WTC11 (cell line): Measurements from ENCODE around the gene COX7B2. TPM values are rescaled to one million over a fixed set of nuclear protein-coding genes. Genes with fewer than 3 reads are reported as not detected.

Source experiments
- ATAC-seq: fragments of 200-7000 bp; cut with Tn5 transposase; 2 replicates; pipeline ENCODE4 v1.10.0; 2021; ENCODE audit warnings: mild to moderate bottlenecking, moderate library complexity
- CTCF ChIA-PET: fragments of 300-600 bp; sonication (Branson Sonifier 250); formaldehyde crosslinking; loops from one replicate; lab custom pipeline; 2021; ENCODE audit warnings: antibody characterized with exemption; lab: Charles Lee
- POLR2A ChIA-PET: fragments of 350-600 bp; sonication (Branson Sonifier 250); formaldehyde crosslinking; loops from one replicate; lab custom pipeline; 2021; ENCODE audit warnings: antibody characterized with exemption; lab: Charles Lee
- DNase-seq: peaks from one replicate; pipeline ENCODE4 v3.0.0; 2021; ENCODE audit warnings: low spot score
- H3K27ac Mint-ChIP-seq: 2 replicates; pipeline ENCODE4 v1.8.0; 2021; ENCODE audit warnings: mixed read lengths
- H3K27me3 Mint-ChIP-seq: 2 replicates; pipeline ENCODE4 v1.8.0; 2021; ENCODE audit warnings: low read depth, mild to moderate bottlenecking, moderate library complexity, mixed read lengths
- H3K36me3 Mint-ChIP-seq: 2 replicates; pipeline ENCODE4 v1.8.0; 2021; ENCODE audit warnings: mixed read lengths
- H3K4me1 Mint-ChIP-seq: 2 replicates; pipeline ENCODE4 v1.8.0; 2022; ENCODE audit warnings: mixed read lengths
- H3K4me3 Mint-ChIP-seq: 2 replicates; pipeline ENCODE4 v1.8.0; 2021; ENCODE audit warnings: mild to moderate bottlenecking, moderate library complexity, mixed read lengths
- H3K9me3 Mint-ChIP-seq: 2 replicates; pipeline ENCODE4 v1.8.0; 2021; ENCODE audit warnings: mixed read lengths
- ATF2 ChIP-seq: sonication (generic); formaldehyde crosslinking; IDR thresholded peaks from 2 replicates; pipeline ENCODE4 v1.8.1; 2022; ENCODE audit warnings: low read depth, missing genetic modification reagents, borderline replicate concordance
- ATF3 ChIP-seq: sonication (generic); formaldehyde crosslinking; conservative IDR thresholded peaks from 2 replicates; pipeline ENCODE4 v1.8.1; 2022; ENCODE audit warnings: mild to moderate bottlenecking, missing genetic modification reagents
- CREB1 ChIP-seq: sonication (generic); formaldehyde crosslinking; IDR thresholded peaks from 2 replicates; pipeline ENCODE4 v1.8.0; 2023; ENCODE audit warnings: mild to moderate bottlenecking, missing genetic modification reagents
- FOXJ3 ChIP-seq: sonication (generic); formaldehyde crosslinking; IDR thresholded peaks from 2 replicates; pipeline ENCODE4 v1.9.0; 2021; ENCODE audit warnings: missing genetic modification reagents, mild to moderate bottlenecking, borderline replicate concordance
- GRHL2 ChIP-seq: fragments of 250-450 bp; sonication (Bioruptor Pico); IDR thresholded peaks from 2 replicates; pipeline ENCODE4 v1.8.0; 2022; ENCODE audit warnings: mild to moderate bottlenecking, moderate library complexity; ENCODE audit not compliant: insufficient replicate concordance, severe bottlenecking
- HMGXB4 ChIP-seq: sonication (generic); formaldehyde crosslinking; IDR thresholded peaks from 2 replicates; pipeline ENCODE4 v1.8.1; 2023; ENCODE audit warnings: mild to moderate bottlenecking, moderate library complexity, missing genetic modification reagents
- MLX ChIP-seq: sonication (generic); formaldehyde crosslinking; IDR thresholded peaks from 2 replicates; pipeline ENCODE4 v1.8.1; 2023; ENCODE audit warnings: mild to moderate bottlenecking, missing genetic modification reagents, moderate library complexity
- NR1H2 ChIP-seq: sonication (generic); formaldehyde crosslinking; IDR thresholded peaks from 2 replicates; pipeline ENCODE4 v1.9.0; 2021; ENCODE audit warnings: mild to moderate bottlenecking, moderate library complexity, missing genetic modification reagents
- PRDM15 ChIP-seq: sonication (generic); formaldehyde crosslinking; IDR thresholded peaks from 2 replicates; pipeline ENCODE4 v1.8.0; 2022; ENCODE audit warnings: missing genetic modification reagents
- SMAD3 ChIP-seq: sonication (generic); formaldehyde crosslinking; IDR thresholded peaks from 2 replicates; pipeline ENCODE4 v1.8.0; 2022; ENCODE audit warnings: missing genetic modification reagents, mild to moderate bottlenecking, borderline replicate concordance
- SP1 ChIP-seq: sonication (generic); formaldehyde crosslinking; conservative IDR thresholded peaks from 2 replicates; pipeline ENCODE4 v1.8.1; 2022; ENCODE audit warnings: missing genetic modification reagents
- TCF7 ChIP-seq: sonication (generic); formaldehyde crosslinking; IDR thresholded peaks from 2 replicates; pipeline ENCODE4 v1.8.0; 2022; ENCODE audit warnings: mild to moderate bottlenecking, low read depth, missing genetic modification reagents, moderate library complexity
- ZBTB21 ChIP-seq: sonication (generic); formaldehyde crosslinking; IDR thresholded peaks from 2 replicates; pipeline ENCODE4 v1.8.1; 2023; ENCODE audit warnings: mild to moderate bottlenecking, missing genetic modification reagents, borderline replicate concordance
- ZNF121 ChIP-seq: sonication (generic); formaldehyde crosslinking; IDR thresholded peaks from 2 replicates; pipeline ENCODE4 v1.8.0; 2023; ENCODE audit warnings: missing genetic modification reagents
- ZNF138 ChIP-seq: sonication (generic); formaldehyde crosslinking; conservative IDR thresholded peaks from 2 replicates; pipeline ENCODE4 v1.8.1; 2022; ENCODE audit warnings: mild to moderate bottlenecking, moderate library complexity, missing genetic modification reagents
- ZNF263 ChIP-seq: sonication (generic); formaldehyde crosslinking; IDR thresholded peaks from 2 replicates; pipeline ENCODE4 v1.8.1; 2022; ENCODE audit warnings: low read depth, mild to moderate bottlenecking, moderate library complexity, missing genetic modification reagents
- ZNF317 ChIP-seq: sonication (generic); formaldehyde crosslinking; IDR thresholded peaks from 2 replicates; pipeline ENCODE4 v1.8.1; 2023; ENCODE audit warnings: low read depth, mild to moderate bottlenecking, moderate library complexity, missing genetic modification reagents, borderline replicate concordance
- ZNF423 ChIP-seq: fragments of 250-450 bp; sonication (Bioruptor Pico); IDR thresholded peaks from 2 replicates; pipeline ENCODE4 v2.1.2; 2022; ENCODE audit warnings: mild to moderate bottlenecking, moderate library complexity
- ZNF425 ChIP-seq: fragments of 250-450 bp; sonication (Bioruptor Pico); conservative IDR thresholded peaks from 2 replicates; pipeline ENCODE4 v1.9.0; 2021; ENCODE audit warnings: mild to moderate bottlenecking
- ZSCAN18 ChIP-seq: fragments of 250-450 bp; sonication (Bioruptor Pico); IDR thresholded peaks from 2 replicates; pipeline ENCODE4 v2.1.2; 2022; ENCODE audit warnings: mild to moderate bottlenecking, moderate library complexity
- total RNA-seq: library from RNA; stranded (reverse); gene quantifications from 3 replicates; pipeline ENCODE4 v1.2.3, GENCODE V29; 2021

The COX7B2 gene
- total RNA-seq, 1 experiment from 2014 or later, result not detected

GRCh38 chr4:46720055-46720454 is 189.0 kb downstream of the COX7B2 start:
- no peak for ATAC-seq
- Mint-ChIP-seq H3K9me3 (peaks cover 7% of the 10 kb centered on the region), H3K27ac (no peak overlapping the region), H3K27me3 (peaks cover 11% of the 10 kb centered on the region), H3K36me3 (no peaks in the 10 kb centered on the region; the same call in 1 of the 2 replicates), H3K4me1 (no peaks in the 10 kb centered on the region), H3K4me3 (no peak overlapping the region)
- CTCF ChIA-PET, result no interaction called here
- no peak for DNase-seq
- POLR2A ChIA-PET, result no interaction called here
- TF ChIP-seq ZBTB21 (CRISPR knock-in tag), result no peak
- TF ChIP-seq ZNF423, result no peak
- TF ChIP-seq ATF3 (CRISPR knock-in tag), result no peak
- no peak for TF ChIP-seq GRHL2 (CRISPR knock-in tag)
- no peak for TF ChIP-seq NR1H2 (CRISPR knock-in tag)
- TF ChIP-seq FOXJ3, result no peak
- no peak for TF ChIP-seq PRDM15 (CRISPR knock-in tag)
- no peak for TF ChIP-seq MLX (CRISPR knock-in tag)
- no peak for TF ChIP-seq HMGXB4 (CRISPR knock-in tag)
- no peak for TF ChIP-seq ZSCAN18

GRCh38 chr4:46717950-46718349 is 191.1 kb downstream of the COX7B2 start:
- DNase-seq, result no peak
- TF ChIP-seq ZNF138 (CRISPR knock-in tag) (no peak), ZNF263 (CRISPR knock-in tag) (no peak), ZNF121 (CRISPR knock-in tag) (no peak), NR1H2 (CRISPR knock-in tag) (no peak), SMAD3 (CRISPR knock-in tag) (no peak), CREB1 (CRISPR knock-in tag) (no peak), TCF7 (CRISPR knock-in tag) (no peak), SP1 (CRISPR knock-in tag) (no peak), HMGXB4 (CRISPR knock-in tag) (no peak), ATF2 (CRISPR knock-in tag) (no peak), ZNF317 (CRISPR knock-in tag) (no peak), ZNF425 (CRISPR knock-in tag) (no peak)
- TF ChIP-seq, all 79 proteins: peak for 0
- H3K36me3 Mint-ChIP-seq, result no peaks in the 10 kb centered on the region; the same call in 1 of the 2 replicates
- ChIA-PET CTCF (interaction anchor here (1.2 kb wide), 1 partner anchor 388 kb away, joined by 3 read pairs; no protein-coding TSS in a partner anchor), POLR2A (no interaction called here)
- peaks cover 3% of the 10 kb centered on the region; the same call in 1 of the 2 replicates for H3K9me3 Mint-ChIP-seq
- H3K4me3 Mint-ChIP-seq, result no peak overlapping the region
- H3K27me3 Mint-ChIP-seq, result no peaks in the 10 kb centered on the region
- ATAC-seq, result no peak
- no peak overlapping the region for H3K27ac Mint-ChIP-seq
- no peaks in the 10 kb centered on the region for H3K4me1 Mint-ChIP-seq
